Skin epidermis (tissue), 12 donors: ENCODE data around the gene ATXN7L1.

Source experiments
- H3K27ac ChIP-seq, 21 experiments: fragments of 200-600 bp; sonication (generic) in 11 of 21; one replicate each; pipeline ENCODE4 v1.5.0; 2020; ENCODE audit warnings: mild to moderate bottlenecking in 3 of 21, inconsistent platforms in 2 of 21, moderate library complexity in 2 of 21
- H3K4me3 ChIP-seq, 7 experiments: fragments of 200-600 bp; sonication (generic) in 2 of 7; one replicate each; pipeline ENCODE4 v1.5.0; 2020; ENCODE audit warnings: inconsistent platforms in 2 of 7, mild to moderate bottlenecking in 2 of 7, moderate library complexity in 1 of 7

The ATXN7L1 gene

DNA sequence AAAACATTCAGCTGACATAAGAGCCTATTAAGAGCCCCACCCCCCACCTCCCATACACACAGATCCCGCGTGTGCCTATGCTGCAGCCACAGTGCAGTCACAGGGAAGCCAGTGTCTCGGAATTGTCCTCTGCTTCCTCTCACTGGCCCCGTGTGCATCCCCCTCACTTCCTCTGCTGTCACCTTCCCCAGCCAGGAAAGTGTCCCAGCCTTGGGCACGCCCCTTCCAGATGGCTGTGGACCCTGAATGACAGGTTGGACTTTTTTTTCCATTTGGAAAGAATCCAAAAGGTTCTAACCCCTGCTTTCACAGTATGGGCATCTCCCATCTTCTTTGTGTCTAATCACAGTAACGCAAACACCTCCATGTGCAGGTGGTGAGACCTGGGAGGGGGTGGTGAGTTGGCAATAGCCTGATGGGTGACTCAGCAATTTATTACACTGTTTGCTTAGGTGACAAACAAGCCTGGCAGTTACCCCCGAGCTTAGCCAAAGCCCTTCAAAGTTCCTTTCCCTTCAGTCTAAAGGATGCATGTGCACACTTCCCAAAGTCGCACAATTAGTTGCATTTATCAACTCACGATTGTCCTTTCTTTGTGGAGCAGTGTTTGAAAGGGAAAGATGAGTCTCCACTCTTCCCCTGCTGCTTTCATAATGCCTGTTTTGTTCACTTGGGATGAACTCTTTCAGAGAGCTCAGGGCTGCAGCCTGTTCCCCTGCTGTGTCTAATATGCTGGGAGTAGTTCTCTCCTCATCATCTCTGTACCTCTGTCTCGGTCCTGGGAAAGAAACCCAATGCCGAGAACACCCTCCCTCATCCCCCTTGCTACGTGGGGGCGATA lies 227.6 kb downstream of the ATXN7L1 start:
- H3K4me3 ChIP-seq = no peak overlapping the region

DNA sequence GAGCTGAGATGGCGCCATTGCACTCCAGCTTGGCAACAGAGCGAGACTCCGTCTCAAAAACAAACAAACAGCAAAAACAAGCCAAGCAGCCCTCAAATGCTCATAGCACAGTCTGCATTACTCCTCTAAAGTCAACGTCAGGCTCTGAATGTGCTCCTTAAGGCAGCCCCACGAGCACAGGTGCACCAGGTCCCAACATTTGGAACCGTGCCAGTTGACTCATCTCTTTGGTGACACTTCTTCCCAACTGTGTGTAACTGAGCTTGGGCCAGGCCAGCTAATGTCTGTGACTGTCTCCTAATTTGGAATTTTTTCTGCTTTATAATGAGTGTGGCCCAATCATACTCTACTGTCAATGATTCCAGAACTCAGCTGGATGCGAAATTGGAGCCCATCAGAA lies 228.8 kb downstream of the ATXN7L1 start:
- Histone ChIP-seq H3K27ac (no peak overlapping the region), H3K4me3 (no peak overlapping the region)

More for the DNA sequence above, 227.6 kb downstream of the ATXN7L1 start:
- H3K27ac ChIP-seq = no peak overlapping the region

DNA sequence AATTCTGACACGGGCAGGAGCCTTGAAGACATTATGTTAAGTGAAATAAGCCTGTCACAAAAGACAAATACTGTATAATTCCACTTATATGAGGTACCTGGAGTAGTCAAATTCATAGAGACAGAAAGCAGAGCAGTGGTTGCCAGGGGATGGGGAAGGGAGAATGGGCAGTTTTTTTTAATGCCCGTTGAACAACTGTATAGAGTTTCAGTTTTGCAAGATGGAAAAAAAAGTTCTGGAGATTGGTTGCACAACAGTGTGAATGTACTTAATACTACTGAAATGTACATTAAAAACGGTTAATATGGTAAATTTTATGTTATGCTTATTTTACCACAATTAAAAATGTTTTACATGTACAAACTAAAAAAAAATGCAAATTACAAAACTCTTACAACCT lies 231.5 kb downstream of the ATXN7L1 start:
- no peak overlapping the region for H3K4me3 ChIP-seq
- no peak overlapping the region for H3K27ac ChIP-seq

DNA sequence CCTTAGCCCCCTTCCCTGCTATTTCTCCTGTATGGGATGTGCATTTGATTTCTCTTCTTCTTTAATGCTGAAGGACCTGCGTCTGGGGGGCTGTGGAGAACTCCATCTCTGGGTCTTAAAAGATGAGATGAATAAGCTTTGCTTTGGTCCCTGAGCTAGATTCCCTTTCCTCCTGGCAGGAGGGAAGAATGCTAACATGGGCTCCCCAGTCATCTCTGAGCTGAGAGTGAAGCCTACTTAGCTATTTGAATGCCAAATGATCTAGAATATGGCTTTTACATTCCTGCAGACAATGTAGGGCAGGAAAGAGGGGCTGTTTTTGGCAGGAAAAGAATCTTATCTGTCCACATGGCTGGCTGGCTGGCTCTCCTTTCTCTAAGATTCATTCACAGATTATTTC lies 232.5 kb downstream of the ATXN7L1 start:
- no peak overlapping the region for H3K27ac ChIP-seq
- no peak overlapping the region for H3K4me3 ChIP-seq

DNA sequence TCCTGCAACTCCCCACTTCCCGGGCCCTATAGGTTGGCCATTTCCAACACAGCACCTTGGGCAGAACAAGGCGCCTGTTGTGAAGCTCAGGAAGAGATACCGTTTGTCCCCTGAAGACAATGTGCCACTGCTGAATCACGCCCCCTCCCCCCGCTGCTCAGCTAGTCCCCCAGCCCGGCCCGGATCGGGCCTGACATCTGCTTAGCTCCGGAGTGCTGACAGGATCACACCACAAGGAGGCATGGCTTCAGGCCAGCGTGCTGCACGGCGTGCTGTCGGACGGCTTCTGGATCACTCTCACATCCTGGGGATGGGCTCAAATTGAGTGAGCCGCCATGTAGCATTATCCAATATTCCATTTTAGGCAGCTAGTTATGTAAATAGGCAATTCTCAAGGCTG lies 233.0 kb downstream of the ATXN7L1 start:
- Histone ChIP-seq H3K27ac (no peak overlapping the region), H3K4me3 (no peak overlapping the region)

DNA sequence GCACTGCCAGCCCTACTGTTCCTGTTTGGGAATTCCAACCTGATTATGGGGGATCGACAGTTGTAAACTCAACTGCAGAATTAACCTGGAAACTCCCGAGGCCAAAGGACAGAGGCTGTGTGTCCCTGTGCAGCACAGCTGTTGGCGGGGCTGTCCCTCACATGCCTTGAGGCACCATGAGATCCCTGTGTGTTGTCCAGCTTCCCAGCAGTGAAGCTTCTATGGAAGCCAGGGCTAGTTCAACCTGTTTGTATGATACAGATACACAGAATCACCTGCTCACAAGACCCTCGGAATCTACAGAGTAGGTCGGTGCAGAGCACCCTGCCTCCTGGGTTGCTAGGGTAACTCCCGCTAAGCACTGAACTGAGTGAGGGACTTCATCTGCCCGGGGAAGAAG lies 234.1 kb downstream of the ATXN7L1 start:
- Histone ChIP-seq H3K27ac (no peak overlapping the region), H3K4me3 (no peak overlapping the region)

DNA sequence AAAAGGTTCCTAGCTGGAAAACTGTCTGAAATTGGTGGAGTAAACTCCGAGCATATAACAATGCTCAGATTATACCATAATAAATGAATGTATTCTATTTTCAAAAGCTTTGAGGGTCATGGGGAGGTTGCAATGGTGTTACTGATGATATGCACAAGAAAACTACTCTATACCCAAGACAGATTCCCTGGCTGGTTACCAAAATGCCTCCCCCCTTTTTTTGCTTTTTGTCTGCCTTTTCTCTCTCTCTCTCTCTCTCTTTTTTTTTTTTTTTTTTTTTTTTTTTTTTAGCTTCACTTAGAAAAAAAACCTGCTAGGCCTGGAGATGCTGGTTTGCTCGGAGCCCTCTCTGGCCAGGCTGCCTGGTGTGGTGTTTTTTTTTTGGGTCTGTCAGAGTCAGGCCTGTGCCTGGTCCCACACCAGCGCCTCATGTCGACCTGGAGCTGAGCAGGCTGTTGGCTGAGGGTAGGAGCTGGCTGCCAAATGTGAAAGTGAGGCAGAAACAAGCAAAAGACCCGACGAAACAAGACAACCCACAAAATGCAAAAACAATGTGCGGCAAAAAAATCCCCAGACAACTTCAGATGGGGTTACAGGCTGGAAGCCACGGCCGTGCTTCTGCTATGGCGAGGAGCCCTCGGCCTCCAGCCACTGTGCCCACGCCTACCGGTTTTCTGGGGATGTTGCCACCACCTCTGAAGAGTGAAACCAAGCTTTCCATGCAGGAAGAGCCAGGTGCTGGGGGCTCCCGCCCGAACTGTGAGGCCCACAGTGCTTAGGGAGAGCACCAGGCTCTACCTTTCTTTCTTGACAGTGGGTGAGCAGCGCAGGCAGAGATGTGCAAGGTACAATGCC lies 235.2 kb downstream of the ATXN7L1 start:
- no peak overlapping the region for H3K27ac ChIP-seq
- H3K4me3 ChIP-seq = no peak overlapping the region

DNA sequence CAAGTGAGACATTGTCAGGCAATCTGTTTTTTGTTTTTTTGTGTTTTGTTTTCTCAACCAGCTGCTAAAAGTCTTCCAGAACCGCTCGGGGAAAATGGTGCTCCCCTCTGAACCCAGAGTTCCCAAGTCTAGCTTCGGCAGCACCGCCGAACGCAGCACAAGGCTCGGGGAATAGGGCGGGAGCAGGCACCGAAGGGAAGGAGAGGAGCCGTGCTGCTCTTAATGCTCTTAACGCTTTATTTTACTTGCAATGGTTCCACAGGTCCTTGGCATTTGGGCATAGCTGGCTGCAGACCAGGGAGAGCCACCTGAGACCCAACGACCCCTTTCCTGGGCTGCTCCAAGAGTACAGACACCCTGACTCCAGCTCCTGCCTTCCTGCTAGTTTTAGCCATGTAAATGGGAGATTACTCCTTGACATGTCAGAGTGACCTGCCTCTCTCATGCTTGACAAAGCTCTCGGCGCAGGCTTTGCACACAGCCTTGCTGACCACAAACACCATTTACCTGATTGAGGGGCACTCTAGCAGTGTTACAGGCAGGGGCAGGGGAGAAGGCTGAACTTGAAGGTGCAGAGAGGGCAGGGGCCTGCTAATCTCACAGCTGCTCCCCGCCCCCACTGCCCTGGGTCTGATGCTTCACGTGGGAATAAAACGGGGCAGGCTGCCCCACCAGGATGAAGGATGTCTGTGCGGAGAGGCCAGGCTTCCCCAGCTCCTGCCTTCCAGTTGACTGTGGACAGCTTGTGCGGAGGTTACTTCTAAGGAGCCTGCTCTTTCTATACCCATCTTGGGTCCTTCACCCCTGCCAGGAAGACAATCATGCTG lies 236.5 kb downstream of the ATXN7L1 start:
- Histone ChIP-seq H3K4me3 (no peak overlapping the region), H3K27ac (no peak overlapping the region)

DNA sequence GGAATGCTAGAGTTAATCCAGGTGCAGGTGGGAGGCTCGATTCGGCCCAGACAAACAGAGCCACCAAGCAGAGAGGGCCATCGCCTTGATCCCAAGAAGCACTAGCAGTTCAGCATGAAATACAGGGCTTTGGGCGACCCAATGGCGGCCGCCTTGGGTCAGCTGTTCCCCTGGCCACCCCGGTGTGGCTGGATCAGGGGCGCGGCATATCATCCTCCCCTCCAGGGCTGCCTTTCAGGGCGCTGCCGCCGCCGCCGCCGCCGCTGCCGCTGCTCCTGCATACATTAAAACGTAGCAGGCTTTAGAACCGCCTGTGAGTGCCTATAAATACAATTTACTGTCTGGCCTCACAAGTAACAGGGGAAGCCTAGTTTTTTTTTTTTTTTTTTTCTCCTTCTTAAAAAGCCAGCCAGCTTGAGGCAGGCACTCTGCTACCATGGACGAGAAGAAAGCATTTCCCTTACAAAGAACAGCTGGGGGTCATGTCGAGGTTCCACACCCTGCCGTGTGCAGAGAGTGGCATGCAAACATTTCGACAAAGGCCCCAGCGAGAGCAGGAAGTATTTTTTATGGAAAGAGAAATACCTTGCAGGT lies 237.4 kb downstream of the ATXN7L1 start:
- peak overlapping the region in 1 of 21 experiments; percentile 31 for H3K27ac ChIP-seq

DNA sequence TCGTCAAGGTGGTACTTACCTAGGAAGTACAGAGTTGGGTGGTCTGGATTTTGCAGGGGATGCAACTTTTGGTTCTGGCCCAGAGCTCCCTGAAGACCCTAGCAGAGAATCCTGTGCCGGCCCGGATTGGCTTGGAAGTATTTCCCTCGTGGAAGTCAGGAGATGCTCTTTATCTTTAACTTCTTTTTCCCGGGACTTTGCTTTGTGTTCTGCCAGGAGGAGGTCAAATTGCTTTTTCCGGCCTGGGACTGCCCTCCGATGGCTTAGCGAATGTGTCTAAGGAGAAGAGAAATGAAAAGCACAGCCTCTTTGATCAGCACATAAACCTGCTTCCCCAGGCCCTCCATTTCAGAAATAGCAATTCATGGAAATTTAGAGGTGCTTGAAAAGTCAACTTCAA lies 238.1 kb downstream of the ATXN7L1 start:
- Histone ChIP-seq H3K4me3 (no peak overlapping the region), H3K27ac (no peak overlapping the region)

More for the DNA sequence above, 237.4 kb downstream of the ATXN7L1 start:
- no peak overlapping the region for H3K4me3 ChIP-seq

DNA sequence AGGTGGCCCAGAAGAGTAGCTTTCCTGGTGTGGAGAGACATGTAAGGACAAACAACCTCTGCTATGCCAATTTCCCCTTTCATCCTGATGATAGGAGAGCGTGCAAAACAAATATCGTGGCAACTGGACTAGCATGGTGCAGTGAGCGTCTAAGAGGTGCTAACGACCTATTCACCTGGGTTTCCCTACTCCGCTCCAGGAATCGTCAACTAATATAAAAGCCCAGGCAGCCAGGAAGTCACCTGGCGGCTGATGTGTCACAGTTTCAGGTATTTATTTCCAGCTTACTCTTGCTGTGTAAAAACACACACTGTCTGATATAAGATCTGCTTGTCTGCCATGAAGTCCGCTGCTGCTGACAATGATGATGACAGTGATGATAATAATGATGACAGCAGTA lies 238.6 kb downstream of the ATXN7L1 start:
- H3K4me3 ChIP-seq = no peak overlapping the region
- H3K27ac ChIP-seq = no peak overlapping the region

DNA sequence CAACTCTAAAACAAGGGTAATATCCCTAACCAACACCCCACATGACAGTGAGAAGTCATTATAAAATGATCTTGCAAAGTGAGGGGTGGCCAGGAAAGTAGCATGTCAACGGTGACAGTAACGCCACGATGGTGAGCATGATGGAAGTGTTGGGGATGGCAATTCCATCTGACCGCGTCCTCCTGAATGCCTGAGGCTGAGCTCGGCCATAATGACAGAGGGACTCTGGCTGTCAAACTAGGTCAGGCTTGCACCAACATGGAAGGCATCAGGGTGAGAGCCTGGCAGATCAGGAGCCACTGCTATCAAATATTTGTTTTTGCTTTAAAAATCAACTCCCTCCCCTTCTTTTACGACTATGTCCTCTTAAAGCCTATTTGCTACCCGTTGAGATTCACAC lies 239.4 kb downstream of the ATXN7L1 start:
- no peak overlapping the region for H3K4me3 ChIP-seq
- no peak overlapping the region for H3K27ac ChIP-seq

DNA sequence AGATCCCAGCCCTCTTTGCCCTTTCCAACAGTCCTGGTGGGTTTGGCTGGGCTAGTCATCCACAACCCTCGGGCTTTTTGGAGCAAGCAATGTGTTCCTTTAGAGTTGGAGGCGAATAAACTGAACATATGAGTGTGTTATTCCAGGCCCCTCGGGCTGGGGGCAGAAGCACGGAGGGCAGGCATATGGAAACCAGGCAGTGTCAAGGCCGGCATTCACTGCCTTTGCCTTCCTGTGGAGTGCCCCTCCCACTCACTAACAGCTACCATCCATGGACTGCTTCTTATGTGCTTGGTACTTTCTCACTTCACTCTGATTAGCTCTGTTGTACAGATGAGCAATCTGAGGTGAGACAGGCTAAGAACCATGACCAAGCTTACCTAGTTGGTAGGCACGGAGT lies 241.2 kb downstream of the ATXN7L1 start:
- H3K4me3 ChIP-seq = no peak overlapping the region
- H3K27ac ChIP-seq = no peak overlapping the region

DNA sequence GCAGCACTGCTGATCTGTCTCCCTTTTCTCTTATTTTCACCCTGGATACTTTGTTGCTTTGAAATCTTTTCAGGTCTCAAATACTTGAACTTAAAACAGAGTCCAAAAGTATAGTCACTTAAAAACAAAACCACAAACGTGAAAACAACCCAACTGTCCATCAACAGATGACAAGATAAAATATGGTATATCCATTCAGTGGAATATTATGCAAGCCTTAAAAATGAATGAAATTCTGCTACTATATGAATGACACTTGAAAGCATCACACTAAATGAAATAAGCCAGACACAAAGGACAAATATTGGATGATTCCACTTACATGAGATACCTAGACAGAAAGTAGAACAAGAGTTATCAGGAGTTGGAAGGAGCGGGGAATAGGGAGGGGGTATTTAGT lies 250.4 kb downstream of the ATXN7L1 start:
- H3K4me3 ChIP-seq = no peak overlapping the region
- H3K27ac ChIP-seq = no peak overlapping the region

DNA sequence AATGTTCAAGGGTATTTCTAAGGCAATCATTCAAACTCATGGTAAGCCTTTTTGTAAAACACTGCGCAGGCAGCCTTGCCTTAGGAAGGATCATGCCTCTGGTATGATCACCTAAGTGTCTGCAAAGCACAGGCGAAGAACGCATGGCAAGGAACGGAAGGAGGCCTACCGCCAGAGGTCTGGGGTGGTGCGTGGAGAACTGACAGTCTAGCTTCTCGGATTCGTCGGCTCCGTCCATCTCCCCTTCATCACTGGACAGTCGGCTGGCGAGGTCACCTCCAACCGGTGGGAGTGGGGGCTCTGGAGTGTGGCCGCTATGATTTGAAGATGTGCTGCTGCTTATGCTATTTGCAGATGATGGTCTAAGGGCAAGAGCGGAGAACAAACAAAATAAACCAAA lies 252.5 kb downstream of the ATXN7L1 start:
- H3K27ac ChIP-seq = no peak overlapping the region
- no peak overlapping the region for H3K4me3 ChIP-seq

DNA sequence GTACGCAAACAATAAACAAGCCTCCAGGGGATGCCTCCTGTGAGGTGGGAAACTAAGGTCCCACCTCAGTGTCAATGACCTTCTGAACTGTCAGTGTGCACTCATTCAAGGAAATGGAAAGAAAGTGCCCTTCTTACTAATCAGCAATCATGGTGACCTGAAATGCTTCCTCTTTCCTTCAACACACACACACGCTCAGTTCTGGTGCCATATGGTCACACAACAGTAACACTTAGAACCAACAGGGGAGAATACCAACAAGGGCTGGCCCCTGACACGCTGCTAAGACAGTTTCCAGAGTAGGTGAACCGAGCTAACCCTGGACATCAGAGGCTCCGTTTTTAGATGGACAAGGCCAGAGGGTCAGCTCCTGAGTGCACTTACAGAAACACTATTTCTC lies 253.0 kb downstream of the ATXN7L1 start:
- H3K4me3 ChIP-seq = no peak overlapping the region
- H3K27ac ChIP-seq = no peak overlapping the region

DNA sequence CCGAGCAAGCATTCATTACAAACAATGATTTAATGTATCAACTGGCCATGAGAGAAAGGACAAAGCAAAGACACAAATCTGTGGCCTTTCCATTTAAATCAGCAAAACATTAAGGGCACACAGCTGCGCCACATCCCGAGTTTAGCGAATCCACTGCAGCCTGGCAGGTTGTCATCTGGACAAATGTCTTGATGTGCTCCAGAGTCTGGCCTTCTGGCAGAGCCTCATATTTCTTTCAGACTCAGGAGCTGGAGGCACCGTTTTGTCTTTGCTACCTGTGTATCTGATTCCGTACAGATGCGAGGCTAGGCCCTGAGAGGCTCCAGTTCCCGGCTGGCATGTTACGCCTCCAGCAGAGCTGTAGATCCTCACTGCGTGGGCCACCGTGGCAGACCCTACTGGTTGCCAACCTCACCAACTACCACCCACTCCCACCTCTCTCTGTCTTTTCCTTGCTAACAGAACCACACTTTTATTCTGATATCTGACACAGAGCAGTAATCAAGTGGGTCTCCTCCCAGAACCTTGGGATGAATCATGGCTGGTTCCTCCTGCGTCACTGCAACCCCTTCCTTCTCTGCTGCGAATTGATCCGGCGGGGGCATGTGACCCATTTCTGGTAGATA lies 254.2 kb downstream of the ATXN7L1 start:
- no peak overlapping the region for H3K27ac ChIP-seq
- H3K4me3 ChIP-seq = no peak overlapping the region

DNA sequence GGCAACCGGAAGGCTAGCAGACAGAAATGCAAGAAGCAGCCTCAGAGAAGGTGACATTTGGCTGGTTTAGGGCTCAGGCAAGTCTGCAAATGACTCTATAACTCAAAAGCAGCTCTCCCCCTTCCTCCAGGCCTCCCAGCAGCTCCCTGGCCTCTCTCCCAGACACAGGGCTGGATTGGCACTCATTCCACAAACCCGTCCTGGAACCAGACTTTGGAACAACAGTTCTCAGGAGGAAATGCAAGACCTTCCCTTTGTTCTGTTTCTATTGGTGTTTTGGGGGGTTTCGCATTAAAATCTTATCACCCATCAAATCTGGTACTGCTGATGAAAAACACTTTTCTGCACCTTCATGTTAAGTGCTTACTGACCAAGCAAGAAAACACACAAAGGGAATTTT lies 254.8 kb downstream of the ATXN7L1 start:
- Histone ChIP-seq H3K27ac (no peak overlapping the region), H3K4me3 (no peak overlapping the region)

DNA sequence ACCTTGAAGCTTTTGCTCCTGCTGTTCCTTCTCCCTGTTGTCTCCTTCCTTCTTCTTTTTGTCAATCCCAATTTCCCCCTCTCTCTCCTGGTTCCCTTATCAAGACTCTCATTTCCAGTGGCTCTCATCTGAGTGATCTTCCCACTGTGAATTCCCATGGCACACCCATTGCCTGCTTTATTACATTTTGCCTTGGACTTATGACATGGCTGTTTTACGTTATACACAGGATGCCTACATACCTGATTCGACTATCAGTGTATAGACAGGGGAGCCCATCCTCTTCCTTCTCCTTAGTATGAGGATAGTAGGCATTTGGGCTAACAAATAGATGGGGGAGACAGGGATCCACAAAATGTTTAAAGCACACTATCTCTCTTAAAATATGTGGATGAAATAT lies 255.2 kb downstream of the ATXN7L1 start:
- Histone ChIP-seq H3K4me3 (no peak overlapping the region), H3K27ac (no peak overlapping the region)
